D721Med (cell line): ENCODE data around the gene TRIM71.

ENCODE experiments used
- DNase-seq: peaks from one replicate; pipeline ENCODE4 v3.0.0; 2011; ENCODE audit warnings: low spot score; ENCODE audit not compliant: insufficient read length
- FAIRE-seq: peaks from 2 replicates; lab custom pipeline; 2011; peaks lifted over from hg19 to GRCh38; lab: Jason Lieb, UNC
- CTCF ChIP-seq: IDR thresholded peaks from 2 replicates; pipeline ENCODE4 v1.5.1; 2012; ENCODE audit warnings: mild to moderate bottlenecking, control low read depth; ENCODE audit not compliant: insufficient read depth; ENCODE audit errors: missing control alignments

TRIM71 gene

GRCh38 chr3:32861681-32862080 lies 43.9 kb downstream of the TRIM71 start:
- DNase-seq (no peak), FAIRE-seq (no peak)
- TF ChIP-seq CTCF = no peak

- FAIRE-seq = no peak
- no peak for TF ChIP-seq CTCF
- DNase-seq = no peak
These were observed 44.6 kb downstream of the TRIM71 start for GRCh38 chr3:32862247-32862935.

GRCh38 chr3:32862936-32863487 lies 45.2 kb downstream of the TRIM71 start:
- no peak for TF ChIP-seq CTCF
- FAIRE-seq (no peak), DNase-seq (no peak)

- DNase-seq (no peak), FAIRE-seq (no peak)
- no peak for TF ChIP-seq CTCF
These were observed 47.6 kb downstream of the TRIM71 start for GRCh38 chr3:32865383-32865782.

GRCh38 chr3:32866533-32866932 lies 48.7 kb downstream of the TRIM71 start:
- no peak for TF ChIP-seq CTCF
- FAIRE-seq = no peak
- DNase-seq = no peak

GRCh38 chr3:32867954-32868353 lies 50.2 kb downstream of the TRIM71 start:
- no peak for FAIRE-seq
- TF ChIP-seq CTCF = no peak

More at GRCh38 chr3:32867954-32868353, 50.2 kb downstream of the TRIM71 start:
- no peak for DNase-seq
